ENCODE measurements around the gene SKP2.

Gene SKP2

DNA sequence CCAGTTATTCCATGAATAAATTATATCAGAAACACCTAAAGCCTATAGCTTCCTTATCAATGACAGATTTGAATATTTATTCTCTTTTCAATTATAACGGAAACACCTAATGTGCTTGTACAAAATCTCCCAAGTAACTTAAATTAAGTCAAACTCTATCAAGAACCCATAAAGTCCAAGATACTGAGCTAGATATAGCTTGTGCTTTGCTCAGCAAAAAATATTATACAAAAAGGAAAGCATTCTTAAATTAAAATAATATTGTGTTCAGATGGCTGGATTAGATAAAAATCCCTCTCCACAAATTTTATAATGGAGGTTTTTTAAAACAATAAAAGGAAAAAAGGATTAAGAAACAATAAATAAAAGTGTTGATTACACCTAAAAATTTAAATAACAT lies 66.1 kb downstream of the SKP2 start:
- TF ChIP-seq, protein P1, sequence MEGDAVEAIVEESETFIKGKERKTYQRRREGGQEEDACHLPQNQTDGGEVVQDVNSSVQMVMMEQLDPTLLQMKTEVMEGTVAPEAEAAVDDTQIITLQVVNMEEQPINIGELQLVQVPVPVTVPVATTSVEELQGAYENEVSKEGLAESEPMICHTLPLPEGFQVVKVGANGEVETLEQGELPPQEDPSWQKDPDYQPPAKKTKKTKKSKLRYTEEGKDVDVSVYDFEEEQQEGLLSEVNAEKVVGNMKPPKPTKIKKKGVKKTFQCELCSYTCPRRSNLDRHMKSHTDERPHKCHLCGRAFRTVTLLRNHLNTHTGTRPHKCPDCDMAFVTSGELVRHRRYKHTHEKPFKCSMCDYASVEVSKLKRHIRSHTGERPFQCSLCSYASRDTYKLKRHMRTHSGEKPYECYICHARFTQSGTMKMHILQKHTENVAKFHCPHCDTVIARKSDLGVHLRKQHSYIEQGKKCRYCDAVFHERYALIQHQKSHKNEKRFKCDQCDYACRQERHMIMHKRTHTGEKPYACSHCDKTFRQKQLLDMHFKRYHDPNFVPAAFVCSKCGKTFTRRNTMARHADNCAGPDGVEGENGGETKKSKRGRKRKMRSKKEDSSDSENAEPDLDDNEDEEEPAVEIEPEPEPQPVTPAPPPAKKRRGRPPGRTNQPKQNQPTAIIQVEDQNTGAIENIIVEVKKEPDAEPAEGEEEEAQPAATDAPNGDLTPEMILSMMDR (IDR thresholded peaks at IDR 0.05), result no peak
- H2AFZ ChIP-seq, result no peak overlapping the region
- no peaks in the 10 kb centered on the region for H3K4me1 ChIP-seq
- no peaks in the 10 kb centered on the region for H3K9me3 ChIP-seq (ENCODE audit: control insufficient read depth, low read length)
- no peak overlapping the region for H3K4me3 ChIP-seq (ENCODE audit: low read depth, low read length)
- no peak overlapping the region for H3K9ac ChIP-seq
- no peaks in the 10 kb centered on the region for H3K36me3 ChIP-seq (ENCODE audit: control insufficient read depth, insufficient read depth, low read length)
- no peak overlapping the region for H3K4me2 ChIP-seq (ENCODE audit: low read length)
- no peaks in the 10 kb centered on the region for H3K79me2 ChIP-seq
- no peaks in the 10 kb centered on the region for H3K27me3 ChIP-seq (ENCODE audit: control insufficient read depth, insufficient read depth, low read length)
- H3K27ac ChIP-seq, result no peak overlapping the region

DNA sequence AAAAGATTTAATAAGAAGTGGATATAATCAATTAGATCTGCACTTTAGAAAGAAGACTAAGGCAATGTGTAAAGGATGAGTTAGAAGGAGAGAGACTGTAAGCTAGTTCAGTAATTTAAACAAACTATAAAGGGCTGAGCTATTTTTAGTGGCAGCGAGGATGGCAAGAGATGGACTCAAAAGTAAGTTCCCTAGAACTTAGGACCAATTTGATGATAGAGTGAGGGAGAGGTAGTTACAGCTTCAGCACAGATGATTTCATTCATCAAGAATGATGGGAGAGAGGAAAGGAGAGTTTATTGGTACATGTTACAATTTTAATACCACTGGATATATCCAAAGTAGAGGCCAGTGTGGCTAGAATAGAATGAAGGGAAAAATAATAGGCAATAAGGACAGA lies 70.7 kb downstream of the SKP2 start:
- Histone ChIP-seq H3K4me2 (ENCODE audit: low read length) (no peak overlapping the region), H3K4me3 (ENCODE audit: low read depth, low read length) (no peak overlapping the region), H3K9ac (no peak overlapping the region), H3K27ac (no peak overlapping the region), H3K36me3 (ENCODE audit: control insufficient read depth, insufficient read depth, low read length) (no peaks in the 10 kb centered on the region), H3K27me3 (ENCODE audit: control insufficient read depth, insufficient read depth, low read length) (no peaks in the 10 kb centered on the region), H2AFZ (no peak overlapping the region), H3K79me2 (no peaks in the 10 kb centered on the region), H3K4me1 (no peaks in the 10 kb centered on the region), H3K9me3 (ENCODE audit: control insufficient read depth, low read length) (no peaks in the 10 kb centered on the region)
- TF ChIP-seq, protein P1 (IDR thresholded peaks at IDR 0.05), result no peak

DNA sequence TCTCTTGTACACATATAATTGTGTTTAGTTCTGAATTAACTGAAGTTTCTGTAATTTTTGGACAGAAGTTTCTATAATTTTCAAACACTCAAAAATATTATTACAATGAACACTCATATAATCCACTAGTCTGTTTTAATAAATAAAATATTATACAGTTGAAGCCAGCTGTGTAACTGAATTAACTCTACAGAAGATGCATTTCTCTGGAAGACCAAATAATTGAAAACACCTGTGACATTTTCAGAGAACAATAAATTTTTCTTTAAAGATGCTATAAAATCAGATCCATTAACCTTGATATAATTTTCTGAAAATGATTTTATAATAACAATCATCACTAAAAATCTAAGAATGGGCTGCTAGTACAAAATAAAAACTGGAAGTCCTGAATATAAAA lies 75.1 kb downstream of the SKP2 start:
- Histone ChIP-seq H3K4me3 (ENCODE audit: low read depth, low read length) (no peak overlapping the region), H3K9me3 (ENCODE audit: control insufficient read depth, low read length) (no peaks in the 10 kb centered on the region), H3K9ac (no peak overlapping the region), H3K36me3 (ENCODE audit: control insufficient read depth, insufficient read depth, low read length) (no peaks in the 10 kb centered on the region), H3K4me1 (peaks cover 3% of the 10 kb centered on the region), H3K27ac (no peak overlapping the region), H3K79me2 (no peaks in the 10 kb centered on the region), H2AFZ (no peak overlapping the region), H3K4me2 (ENCODE audit: low read length) (no peak overlapping the region), H3K27me3 (ENCODE audit: control insufficient read depth, insufficient read depth, low read length) (no peaks in the 10 kb centered on the region)
- TF ChIP-seq, protein P1 (IDR thresholded peaks at IDR 0.05), result no peak

DNA sequence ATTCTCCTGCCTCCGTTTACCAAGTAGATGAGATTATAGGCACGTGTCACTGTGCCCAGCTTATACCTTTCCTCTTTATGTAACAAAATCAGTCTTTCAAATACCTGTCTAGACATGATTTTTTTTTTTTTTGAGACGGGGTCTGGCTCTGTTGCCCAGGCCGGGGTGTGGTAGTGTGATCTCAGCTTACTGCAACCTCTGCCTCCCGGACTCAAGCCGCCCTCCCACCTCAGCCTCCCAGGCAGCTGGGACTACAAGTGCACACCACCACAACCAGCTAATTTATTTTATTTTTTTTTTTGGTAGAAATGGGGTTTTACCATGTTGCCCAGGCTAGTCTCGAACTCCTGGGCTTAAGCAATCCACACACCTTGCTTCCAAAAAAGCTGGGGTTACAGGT lies 76.6 kb downstream of the SKP2 start:
- H3K9me3 ChIP-seq (ENCODE audit: control insufficient read depth, low read length), result no peaks in the 10 kb centered on the region
- no peaks in the 10 kb centered on the region for H3K79me2 ChIP-seq
- H3K27me3 ChIP-seq (ENCODE audit: control insufficient read depth, insufficient read depth, low read length), result no peaks in the 10 kb centered on the region
- no peak overlapping the region for H3K4me2 ChIP-seq (ENCODE audit: low read length)
- no peak overlapping the region for H3K9ac ChIP-seq
- H3K27ac ChIP-seq, result no peak overlapping the region
- H2AFZ ChIP-seq, result no peak overlapping the region
- no peak overlapping the region for H3K4me3 ChIP-seq (ENCODE audit: low read depth, low read length)
- H3K36me3 ChIP-seq (ENCODE audit: control insufficient read depth, insufficient read depth, low read length), result no peaks in the 10 kb centered on the region
- TF ChIP-seq, protein P1 (IDR thresholded peaks at IDR 0.05), result no peak
- H3K4me1 ChIP-seq, result peaks cover 3% of the 10 kb centered on the region

DNA sequence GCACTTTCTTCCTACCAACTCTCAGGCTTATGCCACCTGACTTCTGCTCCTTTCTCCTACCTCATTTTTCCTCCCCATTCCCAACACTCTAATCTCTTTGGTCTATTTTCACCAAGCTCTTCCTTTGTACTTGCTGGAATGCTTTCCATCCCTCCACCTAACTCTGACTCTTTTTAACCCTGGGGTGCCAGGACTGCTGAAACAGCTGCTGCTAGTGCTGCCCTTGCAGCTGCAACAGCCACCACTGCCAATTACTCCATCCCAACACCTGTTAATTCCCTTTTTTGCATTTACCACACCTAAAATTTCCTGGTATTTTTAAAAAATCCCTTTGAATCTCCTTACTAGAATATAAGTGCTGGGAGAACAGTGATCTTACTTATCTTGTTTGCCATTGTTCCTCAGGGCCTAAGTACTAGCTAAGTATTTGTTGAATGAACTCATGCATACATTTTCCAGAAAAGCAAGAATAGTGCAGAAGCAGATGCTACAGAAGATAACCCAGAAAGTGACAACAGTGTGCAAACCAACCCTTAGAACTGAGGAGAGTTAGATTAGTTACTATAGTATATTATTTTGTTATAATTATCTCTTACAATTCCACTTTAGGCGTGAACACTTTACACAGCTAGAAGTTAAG lies 78.4 kb downstream of the SKP2 start:
- TF ChIP-seq, protein P1 (IDR thresholded peaks at IDR 0.05), result no peak
- H3K4me3 ChIP-seq (ENCODE audit: low read depth, low read length), result no peak overlapping the region
- H2AFZ ChIP-seq, result no peak overlapping the region
- no peaks in the 10 kb centered on the region for H3K9me3 ChIP-seq (ENCODE audit: control insufficient read depth, low read length)
- no peak overlapping the region for H3K27ac ChIP-seq
- no peaks in the 10 kb centered on the region for H3K79me2 ChIP-seq
- peaks cover 3% of the 10 kb centered on the region for H3K4me1 ChIP-seq
- no peak overlapping the region for H3K9ac ChIP-seq
- no peaks in the 10 kb centered on the region for H3K36me3 ChIP-seq (ENCODE audit: control insufficient read depth, insufficient read depth, low read length)
- no peak overlapping the region for H3K4me2 ChIP-seq (ENCODE audit: low read length)
- no peaks in the 10 kb centered on the region for H3K27me3 ChIP-seq (ENCODE audit: control insufficient read depth, insufficient read depth, low read length)
